ENCODE measurements around the gene PPARD.

DNA sequence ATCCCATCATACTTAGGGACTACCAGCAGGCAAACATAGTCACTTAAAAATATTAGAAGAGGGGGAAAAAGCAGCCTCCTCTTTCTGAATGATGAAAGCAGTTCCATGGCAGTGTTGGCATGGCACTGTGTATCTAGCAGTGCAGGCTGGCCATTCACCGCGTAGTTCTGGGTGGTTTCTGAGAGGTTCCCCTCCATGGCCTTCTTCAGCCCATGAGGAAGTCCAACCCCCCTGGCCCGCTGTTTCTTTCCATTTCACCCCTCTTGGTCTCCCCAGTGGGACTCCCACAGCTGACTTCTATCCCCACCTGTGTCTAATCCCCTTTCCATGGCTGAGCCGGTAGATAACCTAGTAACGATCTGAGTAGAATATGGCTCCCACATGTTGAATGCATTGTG lies 17.0 kb downstream of the PPARD start:
- TF ChIP-seq, protein P1, sequence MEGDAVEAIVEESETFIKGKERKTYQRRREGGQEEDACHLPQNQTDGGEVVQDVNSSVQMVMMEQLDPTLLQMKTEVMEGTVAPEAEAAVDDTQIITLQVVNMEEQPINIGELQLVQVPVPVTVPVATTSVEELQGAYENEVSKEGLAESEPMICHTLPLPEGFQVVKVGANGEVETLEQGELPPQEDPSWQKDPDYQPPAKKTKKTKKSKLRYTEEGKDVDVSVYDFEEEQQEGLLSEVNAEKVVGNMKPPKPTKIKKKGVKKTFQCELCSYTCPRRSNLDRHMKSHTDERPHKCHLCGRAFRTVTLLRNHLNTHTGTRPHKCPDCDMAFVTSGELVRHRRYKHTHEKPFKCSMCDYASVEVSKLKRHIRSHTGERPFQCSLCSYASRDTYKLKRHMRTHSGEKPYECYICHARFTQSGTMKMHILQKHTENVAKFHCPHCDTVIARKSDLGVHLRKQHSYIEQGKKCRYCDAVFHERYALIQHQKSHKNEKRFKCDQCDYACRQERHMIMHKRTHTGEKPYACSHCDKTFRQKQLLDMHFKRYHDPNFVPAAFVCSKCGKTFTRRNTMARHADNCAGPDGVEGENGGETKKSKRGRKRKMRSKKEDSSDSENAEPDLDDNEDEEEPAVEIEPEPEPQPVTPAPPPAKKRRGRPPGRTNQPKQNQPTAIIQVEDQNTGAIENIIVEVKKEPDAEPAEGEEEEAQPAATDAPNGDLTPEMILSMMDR (IDR thresholded peaks at IDR 0.05 in 2 of 3, conservative IDR thresholded peaks at IDR 0.05 in 1 of 3; ENCODE audit: borderline replicate concordance in 1 of 3, insufficient read depth in 1 of 3, low read depth in 2 of 3, low read length in 2 of 3): no peak
- TF ChIP-seq POLR2A (IDR thresholded peaks at IDR 0.05; ENCODE audit: borderline replicate concordance, extremely low read depth, insufficient read depth, insufficient read length) (no peak), REST (IDR thresholded peaks at IDR 0.05; ENCODE audit: low read depth) (no peak), TCF7L2 (IDR thresholded peaks at IDR 0.05; ENCODE audit: borderline replicate concordance, extremely low read depth, insufficient read depth, insufficient read length) (no peak), POLR2AphosphoS5 (IDR thresholded peaks at IDR 0.05; ENCODE audit: low read depth, low read length) (no peak), JUND (IDR thresholded peaks at IDR 0.05) (no peak), ZNF274 (IDR thresholded peaks at IDR 0.05; ENCODE audit: low read depth, low read length) (no peak)
